HCT116 (cell line): ENCODE results near the gene ROBO1. TPM values are rescaled to one million over a fixed set of nuclear protein-coding genes. Genes with fewer than 3 reads are reported as not detected.

ENCODE experiments used
- ATAC-seq: fragments of 200-7000 bp; cut with Tn5 transposase; 2 replicates; pipeline ENCODE4 v1.9.1; 2020; ENCODE audit warnings: mild to moderate bottlenecking, moderate library complexity
- BruUV-seq: library from RNA; stranded (reverse); fragments of 400-500 nt; replicated peaks from 2 replicates; lab custom pipeline; 2021; lab: Mats Ljungman, UMichigan
- CTCF ChIA-PET: fragments of 300-600 bp; sonication (Branson Sonifier 250); formaldehyde crosslinking; loops from one replicate; lab custom pipeline; 2021; ENCODE audit warnings: antibody characterized with exemption; lab: Charles Lee
- POLR2A ChIA-PET: fragments of 300-600, 350-600 bp; sonication (Branson Sonifier 250); formaldehyde crosslinking; loops from one replicate; lab custom pipeline; 2021; ENCODE audit warnings: antibody characterized with exemption; lab: Charles Lee
- RAD21 ChIA-PET, 2 experiments: fragments of 300-600 bp; sonication (Branson Sonifier 250); formaldehyde crosslinking; loops; one replicate each; lab custom pipeline; 2023; ENCODE audit warnings: low total read pairs in 2 of 2; ENCODE audit not compliant: uncharacterized antibody in 2 of 2, unreplicated experiment in 2 of 2, low non-redundant PET in 1 of 2; lab: Charles Lee
- DNase-seq: peaks from one replicate; pipeline ENCODE4 v3.0.0-alpha.2; 2010; ENCODE audit warnings: low read depth, low spot score
- H2AFZ ChIP-seq: fragments of 200-600 bp; shearing (Covaris generic), sonication (generic); 2 replicates; pipeline ENCODE4 v1.6.1; 2017; ENCODE audit warnings: low read depth, mixed run types, mixed read lengths, antibody characterized with exemption, low read length; ENCODE audit not compliant: poor library complexity, severe bottlenecking
- H3K27ac ChIP-seq: 2 replicates; pipeline ENCODE4 v1.5.1; 2012; ENCODE audit warnings: low read depth, low read length
- H3K27me3 ChIP-seq: fragments of 200-600 bp; sonication (generic); 2 replicates; pipeline ENCODE4 v1.6.1; 2016; ENCODE audit warnings: mixed run types, low read length, mixed read lengths; ENCODE audit not compliant: insufficient read depth
- H3K36me3 ChIP-seq, 2 experiments: fragments of 200-500 bp in 1 of 2; fragments of 200-600 bp in 1 of 2; sonication (Bioruptor generic) in 1 of 2; sonication (generic) in 1 of 2; 2 replicates each; pipeline versions ENCODE4 v1.5.1 to v1.6.1; 2014 to 2016; ENCODE audit warnings: low read length in 2 of 2, inconsistent platforms in 1 of 2, mixed read lengths in 1 of 2, mixed run types in 1 of 2; ENCODE audit not compliant: insufficient read depth in 2 of 2, control insufficient read depth in 1 of 2
- H3K4me1 ChIP-seq, 2 experiments: fragments of 200-600 bp in 1 of 2; sonication (generic) in 1 of 2; 2 replicates each; pipeline versions ENCODE4 v1.5.1 to v1.6.1; 2012 to 2017; ENCODE audit warnings: low read length in 2 of 2, inconsistent platforms in 1 of 2, mild to moderate bottlenecking in 1 of 2, mixed read lengths in 1 of 2, mixed run types in 1 of 2, moderate library complexity in 1 of 2; ENCODE audit not compliant: insufficient read depth in 2 of 2, control insufficient read depth in 1 of 2
- H3K4me2 ChIP-seq: fragments of 200-600 bp; sonication (generic); 2 replicates; pipeline ENCODE4 v1.6.1; 2017; ENCODE audit warnings: mixed run types, low read length, mixed read lengths
- H3K4me3 ChIP-seq, 2 experiments: fragments of 200-600 bp in 1 of 2; sonication (generic) in 1 of 2; replicated peaks in 1 of 2; 2 replicates each; pipeline ENCODE4 v1.5.1; 2011 to 2016; ENCODE audit warnings: low read length in 2 of 2, control low read depth in 1 of 2, low read depth in 1 of 2, mild to moderate bottlenecking in 1 of 2, mixed read lengths in 1 of 2, mixed run types in 1 of 2
- H3K79me2 ChIP-seq: fragments of 200-600 bp; sonication (generic); 2 replicates; pipeline ENCODE4 v1.6.1; 2017; ENCODE audit warnings: mild to moderate bottlenecking, mixed run types, low read length, moderate library complexity, mixed read lengths; ENCODE audit not compliant: insufficient read depth
- H3K9ac ChIP-seq: fragments of 200-600 bp; sonication (generic); 2 replicates; pipeline ENCODE4 v1.6.1; 2016; ENCODE audit warnings: low read length, mixed read lengths
- H3K9me2 ChIP-seq: fragments of 200-600 bp; sonication (generic), shearing (Covaris generic); 2 replicates; pipeline ENCODE4 v1.6.1; 2017; ENCODE audit warnings: mixed run types, mild to moderate bottlenecking, moderate library complexity; ENCODE audit not compliant: insufficient read depth
- H3K9me3 ChIP-seq, 2 experiments: fragments of 200-500 bp in 1 of 2; fragments of 200-600 bp in 1 of 2; sonication (Bioruptor generic) in 1 of 2; sonication (generic) in 1 of 2; 2 replicates each; pipeline ENCODE4 v1.6.1; 2014 to 2017; ENCODE audit warnings: low read length in 2 of 2, mixed read lengths in 2 of 2, inconsistent platforms in 1 of 2, low read depth in 1 of 2, mild to moderate bottlenecking in 1 of 2, mixed run types in 1 of 2, moderate library complexity in 1 of 2; ENCODE audit not compliant: control insufficient read depth in 1 of 2, insufficient read depth in 1 of 2
- H4K20me1 ChIP-seq: fragments of 200-600 bp; sonication (generic), shearing (Covaris generic); 2 replicates; pipeline ENCODE4 v1.6.1; 2017; ENCODE audit warnings: mixed run types, mild to moderate bottlenecking, moderate library complexity; ENCODE audit not compliant: insufficient read depth
- ATF3 ChIP-seq: IDR thresholded peaks from 2 replicates; pipeline ENCODE4 v1.6.1; 2012
- CEBPB ChIP-seq: IDR thresholded peaks from 2 replicates; pipeline ENCODE4 v1.6.1; 2012; ENCODE audit warnings: low read depth
- CTCF ChIP-seq, 3 experiments: fragments of 200-600 bp in 1 of 3; sonication (generic) in 1 of 3; IDR thresholded peaks in 2 of 3; conservative IDR thresholded peaks in 1 of 3; 2 replicates each; pipeline ENCODE4 v1.5.1; 2012 to 2017; ENCODE audit warnings: low read depth in 2 of 3, low read length in 2 of 3, antibody characterized with exemption in 1 of 3, borderline replicate concordance in 1 of 3, control low read depth in 1 of 3, mild to moderate bottlenecking in 1 of 3, mixed read lengths in 1 of 3, mixed run types in 1 of 3, moderate library complexity in 1 of 3; ENCODE audit not compliant: insufficient read depth in 1 of 3
- EGR1 ChIP-seq: IDR thresholded peaks from 2 replicates; pipeline ENCODE4 v1.6.1; 2012; ENCODE audit warnings: low read depth
- ELF1 ChIP-seq: IDR thresholded peaks from 2 replicates; pipeline ENCODE4 v1.6.1; 2012; ENCODE audit warnings: low read depth, borderline replicate concordance
- FOSL1 ChIP-seq: IDR thresholded peaks from 2 replicates; pipeline ENCODE4 v1.6.1; 2012; ENCODE audit warnings: low read depth
- MAX ChIP-seq: IDR thresholded peaks from 2 replicates; pipeline ENCODE4 v1.6.1; 2012
- POLR2A ChIP-seq: IDR thresholded peaks from 2 replicates; pipeline ENCODE4 v1.7.0; 2011; ENCODE audit warnings: borderline replicate concordance; ENCODE audit not compliant: insufficient read depth, insufficient read length; ENCODE audit errors: extremely low read depth
- POLR2AphosphoS5 ChIP-seq: IDR thresholded peaks from 2 replicates; pipeline ENCODE4 v1.6.1; 2011; ENCODE audit warnings: mild to moderate bottlenecking, low read depth, low read length, moderate library complexity
- RAD21 ChIP-seq: IDR thresholded peaks from 2 replicates; pipeline ENCODE4 v1.6.1; 2012; ENCODE audit warnings: low read depth, mild to moderate bottlenecking
- REST ChIP-seq: IDR thresholded peaks from 2 replicates; pipeline ENCODE4 v1.6.1; 2012; ENCODE audit warnings: low read depth
- SIN3A ChIP-seq: IDR thresholded peaks from 2 replicates; pipeline ENCODE4 v1.6.1; 2012; ENCODE audit warnings: low read depth
- SRF ChIP-seq: IDR thresholded peaks from 2 replicates; pipeline ENCODE4 v1.6.1; 2012; ENCODE audit warnings: low read depth
- TCF7L2 ChIP-seq: IDR thresholded peaks from 2 replicates; pipeline ENCODE4 v1.7.0; 2011; ENCODE audit warnings: borderline replicate concordance, inconsistent platforms; ENCODE audit not compliant: insufficient read depth, insufficient read length; ENCODE audit errors: extremely low read depth
- YY1 ChIP-seq: IDR thresholded peaks from 2 replicates; pipeline ENCODE4 v1.6.1; 2011; ENCODE audit warnings: low read length, low read depth, moderate library complexity, mild to moderate bottlenecking; ENCODE audit not compliant: insufficient replicate concordance; ENCODE audit errors: extremely low read depth
- ZBTB33 ChIP-seq: IDR thresholded peaks from 2 replicates; pipeline ENCODE4 v1.6.1; 2011; ENCODE audit warnings: mild to moderate bottlenecking, low read length, moderate library complexity; ENCODE audit not compliant: insufficient replicate concordance; ENCODE audit errors: extremely low read depth
- ZFX ChIP-seq: fragments of 450-650 bp; IDR thresholded peaks from 2 replicates; pipeline ENCODE4 v1.6.1; 2017
- intact Hi-C: fragments of 100-400 bp; cut with micrococcal nuclease; formaldehyde crosslinking; loops from 2 replicates; pipeline ENCODE4 v1.10.0; 2022
- total RNA-seq: library from RNA; stranded (reverse); gene quantifications from one replicate; pipeline ENCODE4 v1.2.1, GENCODE V29; 2021; ENCODE audit not compliant: unreplicated experiment

ROBO1 gene
- total RNA-seq, 1 experiment from 2014 or later, result 0.27 TPM

GRCh38 chr3:79202471-79203143 is 565.2 kb downstream of the ROBO1 start:
- TF ChIP-seq SRF, result no peak
- TF ChIP-seq ELF1, result no peak
- TF ChIP-seq REST, result no peak
- no peak for TF ChIP-seq MAX
- no peak for TF ChIP-seq POLR2AphosphoS5
- TF ChIP-seq YY1, result no peak
- TF ChIP-seq POLR2A, result no peak
- no peak for TF ChIP-seq ZFX
- no peak for TF ChIP-seq RAD21
- TF ChIP-seq EGR1, result no peak
- TF ChIP-seq ATF3, result no peak
- TF ChIP-seq TCF7L2, result no peak
- TF ChIP-seq FOSL1, result no peak
- TF ChIP-seq CEBPB, result no peak
- no peak for TF ChIP-seq ZBTB33
- TF ChIP-seq SIN3A, result no peak
- TF ChIP-seq CTCF (IDR thresholded peaks at IDR 0.05 in 2 of 3, conservative IDR thresholded peaks at IDR 0.05 in 1 of 3; ENCODE audit: borderline replicate concordance in 1 of 3, insufficient read depth in 1 of 3, low read depth in 2 of 3, low read length in 2 of 3), result no peak
- Histone ChIP-seq H3K27me3 (no peaks in the 10 kb centered on the region), H3K4me2 (no peak overlapping the region), H4K20me1 (no peaks in the 10 kb centered on the region), H3K9me3 (peaks cover 18 to 23% of the 10 kb centered on the region in 2 experiments; a peak in 3 of 4 replicates), H3K9me2 (no peaks in the 10 kb centered on the region), H3K36me3 (no peaks in the 10 kb centered on the region), H2AFZ (no peak overlapping the region), H3K27ac (no peak overlapping the region), H3K4me3 (no peak overlapping the region), H3K9ac (no peak overlapping the region), H3K79me2 (no peaks in the 10 kb centered on the region), H3K4me1 (no peaks in the 10 kb centered on the region)
- ChIA-PET POLR2A (no interaction called here), RAD21 (no interaction called here), CTCF (no interaction called here)
- BruUV-seq, result no TSS peak
- ATAC-seq, result no peak
- intact Hi-C loops, result no loop called here
- DNase-seq, result no peak
